Measurements from ENCODE around the gene IAH1. TPM values are rescaled to one million over a fixed set of nuclear protein-coding genes. Genes with fewer than 3 reads are reported as not detected.

The IAH1 gene
- total RNA-seq, 1 donor: 51.7 TPM

DNA sequence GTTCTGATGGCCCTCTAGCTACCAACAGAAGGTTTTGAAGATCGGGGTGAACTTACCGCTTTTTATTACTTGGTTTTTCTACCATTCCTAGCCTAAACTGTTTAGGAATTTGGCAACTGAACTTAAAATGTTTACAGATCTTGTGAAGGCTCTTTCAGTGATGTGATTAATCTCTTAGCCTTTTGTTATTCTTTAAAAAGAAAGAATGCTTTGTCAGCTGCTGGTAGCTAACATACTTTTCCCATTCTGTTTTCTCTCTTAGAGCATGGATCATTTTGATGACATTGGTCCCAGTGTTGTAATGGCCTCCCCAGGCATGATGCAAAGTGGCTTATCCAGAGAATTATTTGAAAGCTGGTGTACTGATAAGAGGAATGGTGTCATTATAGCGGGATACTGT, 32.8 kb upstream of the IAH1 start:
- no peak overlapping the region for H3K4me3 ChIP-seq (ENCODE audit: low read depth, low read length)
- TF ChIP-seq CTCF (IDR thresholded peaks at IDR 0.05; ENCODE audit: insufficient read depth, low read length): no peak
- DNase-seq (ENCODE audit: low read depth): no peak

- H3K4me3 ChIP-seq (ENCODE audit: low read depth, low read length): no peak overlapping the region
- TF ChIP-seq CTCF (IDR thresholded peaks at IDR 0.05; ENCODE audit: insufficient read depth, low read length): no peak
- no peak for DNase-seq (ENCODE audit: low read depth)
These were observed 30.8 kb upstream of the IAH1 start for GRCh38 chr2:9443526-9443925.

- TF ChIP-seq CTCF (IDR thresholded peaks at IDR 0.05; ENCODE audit: insufficient read depth, low read length): no peak
- H3K4me3 ChIP-seq (ENCODE audit: low read depth, low read length): no peak overlapping the region
- DNase-seq (ENCODE audit: low read depth): no peak
These were observed 29.3 kb upstream of the IAH1 start for GRCh38 chr2:9445089-9445488.

- no peak for TF ChIP-seq CTCF (IDR thresholded peaks at IDR 0.05; ENCODE audit: insufficient read depth, low read length)
- no peak overlapping the region for H3K4me3 ChIP-seq (ENCODE audit: low read depth, low read length)
- DNase-seq (ENCODE audit: low read depth): no peak
These were observed 23.1 kb upstream of the IAH1 start for GRCh38 chr2:9451231-9451630.

DNA sequence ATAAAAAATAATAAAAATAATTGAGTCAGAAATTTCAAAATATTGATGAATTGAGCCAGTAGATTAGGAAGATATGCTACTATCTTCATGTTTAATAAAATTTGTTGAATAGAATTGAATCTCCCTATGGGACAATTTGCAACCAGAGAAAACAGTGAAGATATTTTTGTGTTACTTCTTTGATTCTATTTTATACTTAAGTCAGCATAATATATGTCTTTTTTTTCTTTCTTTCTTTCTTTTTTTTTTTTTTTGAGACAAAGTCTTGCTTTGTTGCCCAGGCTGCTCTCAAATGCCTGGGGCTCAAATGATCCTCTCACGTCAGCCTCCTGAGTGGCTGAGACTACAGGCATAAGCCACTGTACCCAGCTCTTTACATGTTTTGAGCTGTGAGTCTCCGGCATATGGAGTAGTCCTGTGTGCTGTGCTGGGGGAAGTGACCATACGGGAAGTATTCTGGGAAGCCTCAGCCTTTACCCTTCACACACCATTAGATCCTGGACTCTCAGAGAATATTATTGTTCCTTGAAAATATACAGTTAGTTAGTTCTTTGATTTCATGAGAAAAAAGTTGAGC, 13.8 kb upstream of the IAH1 start:
- H3K4me3 ChIP-seq (ENCODE audit: low read depth, low read length): no peak overlapping the region
- TF ChIP-seq CTCF (IDR thresholded peaks at IDR 0.05; ENCODE audit: insufficient read depth, low read length): no peak
- DNase-seq (ENCODE audit: low read depth): no peak

GRCh38 chr2:9461079-9461478, 13.3 kb upstream of the IAH1 start:
- no peak for TF ChIP-seq CTCF (IDR thresholded peaks at IDR 0.05; ENCODE audit: insufficient read depth, low read length)
- no peak for DNase-seq (ENCODE audit: low read depth)

DNA sequence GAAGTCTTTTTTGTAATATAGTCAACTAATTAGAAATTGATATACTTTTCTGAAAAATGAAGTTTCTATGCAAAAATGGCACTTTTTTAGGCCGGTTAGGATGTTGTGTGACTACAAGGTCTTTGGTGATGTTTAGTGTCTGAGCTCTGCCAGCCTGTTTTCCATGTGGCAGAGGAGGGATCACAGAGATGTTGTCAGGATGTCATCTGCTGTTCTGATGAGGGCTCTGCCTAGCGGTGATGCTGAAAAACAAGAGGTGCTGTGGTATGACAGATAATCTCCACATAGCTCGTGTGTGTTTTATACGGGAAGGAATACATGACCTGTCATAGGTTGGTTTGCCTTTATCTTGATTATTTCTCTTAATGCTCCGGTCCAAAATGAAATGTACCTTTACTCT, 12.0 kb upstream of the IAH1 start:
- H3K4me3 ChIP-seq (ENCODE audit: low read depth, low read length): no peak overlapping the region
- no peak for DNase-seq (ENCODE audit: low read depth)
- TF ChIP-seq CTCF (IDR thresholded peaks at IDR 0.05; ENCODE audit: insufficient read depth, low read length): no peak

More at GRCh38 chr2:9461079-9461478, 13.3 kb upstream of the IAH1 start:
- H3K4me3 ChIP-seq (ENCODE audit: low read depth, low read length): no peak overlapping the region
